K562 (cell line): Measurements from ENCODE around the gene RETREG2. TPM values are rescaled to one million over a fixed set of nuclear protein-coding genes. Genes with fewer than 3 reads are reported as not detected.
A peak's percentile ranks its signal among the peaks of the same experiment; 100 is the strongest.

Experiments
- BRD4 ChIP-seq: fragments of 200-600 bp; sonication (generic); IDR thresholded peaks from 2 replicates; pipeline ENCODE4 v1.6.1; 2017; ENCODE audit warnings: inconsistent platforms
- BRD9 ChIP-seq: fragments of 450-650 bp; IDR thresholded peaks from 2 replicates; pipeline ENCODE4 v1.6.1; 2018; ENCODE audit warnings: low read depth; ENCODE audit not compliant: partially characterized antibody
- CBX3 ChIP-seq, 2 experiments: IDR thresholded peaks; 1 replicate in 1 of 2; 2 replicates in 1 of 2; pipeline ENCODE4 v1.6.1; 2012; ENCODE audit warnings: inconsistent platforms in 2 of 2, low read length in 2 of 2, borderline replicate concordance in 1 of 2, control low read depth in 1 of 2
- EP400 ChIP-seq: fragments of 450-650 bp; IDR thresholded peaks from 2 replicates; pipeline ENCODE4 v1.6.1; 2017; ENCODE audit warnings: antibody characterized with exemption, mild to moderate bottlenecking, moderate library complexity
- ESRRA ChIP-seq: fragments of 450-650 bp; IDR thresholded peaks from 2 replicates; pipeline ENCODE4 v1.6.1; 2014; ENCODE audit warnings: low read depth, mild to moderate bottlenecking, moderate library complexity, borderline replicate concordance
- HDAC1 ChIP-seq, 2 experiments: fragments of 450-650 bp; IDR thresholded peaks; 2 replicates each; pipeline ENCODE4 v1.6.1; 2016 to 2017; ENCODE audit warnings: inconsistent platforms in 1 of 2, mild to moderate bottlenecking in 1 of 2, moderate library complexity in 1 of 2
- HLTF ChIP-seq: fragments of 450-650 bp; IDR thresholded peaks from 2 replicates; pipeline ENCODE4 v1.6.1; 2016
- HMGN3 ChIP-seq: IDR thresholded peaks from 2 replicates; pipeline ENCODE4 v1.6.1; 2011; ENCODE audit warnings: borderline replicate concordance, low read depth, mild to moderate bottlenecking, mixed read lengths, low read length; ENCODE audit not compliant: insufficient read length; ENCODE audit errors: extremely low read depth
- KLF10 ChIP-seq: fragments of 250-450 bp; sonication (Bioruptor Pico); IDR thresholded peaks from 2 replicates; pipeline ENCODE4 v1.6.1; 2021; ENCODE audit warnings: matching md5 sums
- MED1 ChIP-seq: sonication (generic); formaldehyde crosslinking; IDR thresholded peaks from 2 replicates; pipeline ENCODE4 v1.8.1; 2023; ENCODE audit warnings: missing genetic modification reagents, borderline replicate concordance
- NCOA1 ChIP-seq: fragments of 450-650 bp; IDR thresholded peaks from 2 replicates; pipeline ENCODE4 v1.6.1; 2016; ENCODE audit warnings: low read depth
- PYGO2 ChIP-seq: fragments of 450-650 bp; IDR thresholded peaks from 2 replicates; pipeline ENCODE4 v1.6.1; 2016; ENCODE audit warnings: mild to moderate bottlenecking, missing genetic modification characterization, moderate library complexity, missing compliant biosample characterization
- RAD51 ChIP-seq: fragments of 450-650 bp; IDR thresholded peaks from 2 replicates; pipeline ENCODE4 v1.7.1; 2016; ENCODE audit warnings: low read depth, mild to moderate bottlenecking, borderline replicate concordance
- SETDB1 ChIP-seq: IDR thresholded peaks from one replicate; pipeline ENCODE4 v1.6.1; 2012; ENCODE audit warnings: low read length, control low read depth, inconsistent platforms
- SFPQ ChIP-seq: fragments of 200-400 bp; formaldehyde crosslinking; IDR thresholded peaks from 2 replicates; pipeline ENCODE4 v1.6.1; 2017; ENCODE audit warnings: mild to moderate bottlenecking, low read depth, low read length, moderate library complexity
- SMAD2 ChIP-seq: fragments of 150-350 bp; IDR thresholded peaks from 2 replicates; pipeline ENCODE4 v1.6.1; 2014; ENCODE audit warnings: low read depth, mild to moderate bottlenecking, low read length
- SP2 ChIP-seq: IDR thresholded peaks from 2 replicates; pipeline ENCODE4 v1.6.1; 2011; ENCODE audit warnings: mild to moderate bottlenecking, low read depth, low read length, moderate library complexity; ENCODE audit not compliant: poor library complexity, severe bottlenecking; ENCODE audit errors: extremely low read depth
- TAF7 ChIP-seq: fragments of 450-650 bp; IDR thresholded peaks from 2 replicates; pipeline ENCODE4 v1.6.1; 2016; ENCODE audit warnings: missing genetic modification characterization, missing compliant biosample characterization
- ZNF589 ChIP-seq: fragments of 200-800 bp; sonication (Bioruptor generic); IDR thresholded peaks from 2 replicates; pipeline ENCODE4 v1.6.1; 2016; ENCODE audit warnings: low read depth, missing genetic modification characterization, missing compliant biosample characterization
- ZNF592 ChIP-seq: fragments of 450-650 bp; IDR thresholded peaks from 2 replicates; pipeline ENCODE4 v1.6.1; 2017; ENCODE audit warnings: antibody characterized with exemption, mild to moderate bottlenecking
- polyA plus RNA-seq, 8 experiments: library from polyadenylated mRNA; depleted of rRNA in 4 of 8; stranded (reverse) in 5 of 8; unstranded in 3 of 8; fragments of >200 nt; fragmentation: Nextera tagmentation in 2 of 8; fragmentation: Illumina TruSeq in 1 of 8; extraction: Ambion mirVana in 2 of 8; extraction: Trizol in 1 of 8; gene quantifications; 2 replicates each; pipeline versions ENCODE4 v1.2.1 to v1.2.3, GENCODE V29; 2011 to 2014; ENCODE audit warnings: inconsistent platforms in 1 of 8, missing spikeins in 1 of 8
- total RNA-seq, 7 experiments: library from RNA; depleted of rRNA in 6 of 7; stranded (reverse); fragments of >200 nt in 6 of 7; fragmentation: Illumina TruSeq in 2 of 7; extraction: Trizol in 2 of 7; gene quantifications; 2 replicates each; pipeline versions ENCODE4 v1.2.1 to v1.2.3, GENCODE V29; 2011 to 2021; ENCODE audit warnings: low replicate concordance in 1 of 7
- TF ChIP-seq, protein P1 (sequence below): sonication (generic); formaldehyde crosslinking; IDR thresholded peaks from 2 replicates; pipeline ENCODE4 v1.8.1; 2023; ENCODE audit warnings: mild to moderate bottlenecking, missing genetic modification reagents

RETREG2 gene
- total and polyA plus RNA-seq, 9 of the 15 experiments (the other 6 are each of a cell fraction or from before 2014, with no cell fraction given): 4.9 to 40.1 (median 19.2) TPM

DNA sequence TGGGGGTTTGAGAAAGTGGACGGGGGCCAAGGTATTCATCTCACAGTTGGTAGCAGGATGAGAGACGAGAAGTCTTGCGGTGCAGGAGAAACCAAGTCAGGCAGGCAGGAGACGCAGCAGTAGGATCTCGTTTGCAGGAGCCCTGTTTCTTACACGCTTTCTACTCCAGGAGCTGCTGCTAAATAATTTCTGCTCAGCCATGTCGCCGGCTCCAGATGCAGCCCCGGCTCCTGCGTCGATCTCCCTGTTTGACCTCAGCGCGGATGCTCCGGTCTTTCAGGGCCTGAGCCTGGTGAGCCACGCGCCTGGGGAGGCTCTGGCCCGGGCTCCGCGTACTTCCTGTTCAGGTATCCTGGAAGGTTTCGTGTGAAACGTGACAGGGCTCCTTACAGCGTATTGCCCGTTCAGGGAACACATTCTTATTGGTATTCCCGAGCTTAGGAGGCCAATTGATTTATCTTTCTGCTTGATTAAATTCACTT, 52.0 kb downstream of the RETREG2 start (continued):
- 0 out of 2 replicates have a peak, but pooled peaks have one; percentile 13 for TF ChIP-seq ZNF592
- no peak for TF ChIP-seq PYGO2 (tag)
- peak in 1 of 2 experiments; percentile 66; a peak in 1 of 4 replicates for TF ChIP-seq HDAC1 (IDR thresholded peaks at IDR 0.05)
- no peak for TF ChIP-seq ZNF589 (CRISPR knock-in tag)
- 0 out of 2 replicates have a peak, but pooled peaks have one; percentile 16 for TF ChIP-seq HLTF
- TF ChIP-seq, protein P1, sequence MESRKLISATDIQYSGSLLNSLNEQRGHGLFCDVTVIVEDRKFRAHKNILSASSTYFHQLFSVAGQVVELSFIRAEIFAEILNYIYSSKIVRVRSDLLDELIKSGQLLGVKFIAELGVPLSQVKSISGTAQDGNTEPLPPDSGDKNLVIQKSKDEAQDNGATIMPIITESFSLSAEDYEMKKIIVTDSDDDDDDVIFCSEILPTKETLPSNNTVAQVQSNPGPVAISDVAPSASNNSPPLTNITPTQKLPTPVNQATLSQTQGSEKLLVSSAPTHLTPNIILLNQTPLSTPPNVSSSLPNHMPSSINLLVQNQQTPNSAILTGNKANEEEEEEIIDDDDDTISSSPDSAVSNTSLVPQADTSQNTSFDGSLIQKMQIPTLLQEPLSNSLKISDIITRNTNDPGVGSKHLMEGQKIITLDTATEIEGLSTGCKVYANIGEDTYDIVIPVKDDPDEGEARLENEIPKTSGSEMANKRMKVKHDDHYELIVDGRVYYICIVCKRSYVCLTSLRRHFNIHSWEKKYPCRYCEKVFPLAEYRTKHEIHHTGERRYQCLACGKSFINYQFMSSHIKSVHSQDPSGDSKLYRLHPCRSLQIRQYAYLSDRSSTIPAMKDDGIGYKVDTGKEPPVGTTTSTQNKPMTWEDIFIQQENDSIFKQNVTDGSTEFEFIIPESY: no peak
- TF ChIP-seq MED1: no peak
- peak; percentile 66; the same call in 1 of the 2 replicates for TF ChIP-seq EP400
- TF ChIP-seq TAF7: no peak
- TF ChIP-seq NCOA1: peak; percentile 37; the same call in 1 of the 2 replicates
- no peak for TF ChIP-seq BRD4
- TF ChIP-seq HMGN3: no peak
- no peak for TF ChIP-seq ESRRA
- TF ChIP-seq CBX3 (IDR thresholded peaks at IDR 0.05; ENCODE audit: borderline replicate concordance in 1 of 2, low read length in 2 of 2): no peak
- no peak for TF ChIP-seq SFPQ
- no peak for TF ChIP-seq SP2
- TF ChIP-seq SETDB1: no peak
- TF ChIP-seq BRD9: peak; percentile 36
- TF ChIP-seq KLF10 (CRISPR knock-in tag): no peak
- TF ChIP-seq RAD51: no peak
- TF ChIP-seq SMAD2: no peak
